NCI-H1105 (cell line): ENCODE measurements around the gene KLHDC4.
"Not testable (repeated sequence)": the region's sequence is repeated elsewhere in the genome, so short reads cannot be mapped to it uniquely, and the experiment has no call there.

Experiments used
- DNase-seq: peaks from one replicate; lab custom pipeline; 2025; lab: John Stamatoyannopoulos, UW

The KLHDC4 gene

DNA sequence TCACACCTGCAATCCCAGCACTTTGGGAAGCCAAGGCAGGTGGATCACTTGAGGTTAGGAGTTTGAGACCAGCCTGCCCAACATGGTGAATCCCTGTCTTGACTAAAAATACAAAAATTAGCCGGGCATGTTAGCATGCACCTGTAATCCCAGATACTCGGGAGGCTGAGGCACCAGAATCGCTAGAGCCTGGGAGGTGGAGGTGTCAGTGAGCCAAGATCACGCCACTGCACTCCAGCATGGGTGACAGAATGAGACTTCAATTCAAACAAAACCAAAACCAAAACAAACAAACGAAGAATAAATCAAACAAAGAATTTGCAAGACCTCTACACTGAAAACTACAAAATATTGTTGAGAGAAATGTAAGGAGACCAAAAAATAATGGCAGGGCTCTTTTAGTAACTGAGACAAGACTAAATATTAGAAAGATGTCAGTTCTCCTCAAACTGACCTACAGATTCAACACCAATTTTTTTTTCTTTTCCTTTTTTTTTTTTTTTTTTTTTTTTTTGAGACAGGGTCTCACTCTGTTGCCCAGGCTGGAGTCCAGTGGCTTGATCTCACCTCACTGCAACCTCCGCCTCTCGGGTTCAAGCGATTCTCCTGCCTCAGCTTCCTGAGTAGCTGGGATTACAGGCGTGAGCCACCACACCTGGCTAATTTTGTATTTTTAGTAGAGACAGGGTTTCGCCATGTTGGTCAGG is 23.1 kb upstream of the KLHDC4 start:
- DNase-seq, result not testable (repeated sequence)

DNA sequence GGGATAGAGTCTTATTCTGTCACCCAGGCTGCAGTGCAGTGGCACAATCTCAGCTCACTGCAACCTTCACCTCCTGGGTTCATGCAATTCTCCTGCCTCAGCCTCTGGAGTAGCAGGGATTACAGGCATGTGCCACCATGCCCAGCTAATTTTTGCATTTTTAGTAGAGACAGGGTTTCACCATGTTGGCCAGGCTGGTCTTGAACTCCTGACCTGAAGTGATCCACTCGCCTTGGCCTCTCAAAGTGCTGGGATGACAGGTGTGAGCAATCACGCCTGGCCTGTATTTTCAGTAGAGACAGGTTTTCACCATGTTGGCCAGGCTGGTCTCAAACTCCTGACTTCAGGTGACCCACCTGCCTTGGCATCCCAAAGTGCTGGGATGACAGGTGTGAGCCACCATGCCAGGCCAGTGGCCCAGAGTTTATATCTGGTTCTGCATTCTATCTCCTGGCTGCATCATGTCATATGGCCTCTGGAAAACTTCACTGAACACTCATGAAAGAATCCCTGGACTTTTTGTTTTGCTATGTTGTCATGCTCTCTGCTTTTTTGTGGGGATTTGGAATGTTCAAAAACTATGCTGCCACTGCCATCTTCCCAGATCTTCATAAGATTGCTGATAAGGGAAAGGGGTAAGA is 21.8 kb upstream of the KLHDC4 start:
- DNase-seq, result not testable (repeated sequence)

DNA sequence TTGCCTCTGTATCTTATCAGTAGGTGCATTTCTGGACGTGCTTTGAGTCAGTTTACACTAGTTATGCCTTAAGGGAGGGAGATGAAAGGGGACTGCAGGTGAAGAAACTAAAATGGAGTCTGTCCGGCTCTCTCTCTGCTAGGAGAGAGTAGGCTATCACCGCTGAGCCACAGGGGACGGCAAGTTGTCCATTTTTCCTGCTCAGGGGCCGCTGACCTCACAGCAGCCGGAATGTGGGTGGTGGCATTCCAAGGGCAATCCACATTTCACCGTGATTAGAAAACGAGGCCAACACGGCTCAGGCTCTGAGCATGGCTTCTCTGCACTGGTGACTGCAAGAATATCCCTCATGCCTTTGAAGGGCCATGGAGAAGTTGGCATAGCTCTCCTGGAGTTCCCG is 19.0 kb upstream of the KLHDC4 start:
- no peak for DNase-seq

DNA sequence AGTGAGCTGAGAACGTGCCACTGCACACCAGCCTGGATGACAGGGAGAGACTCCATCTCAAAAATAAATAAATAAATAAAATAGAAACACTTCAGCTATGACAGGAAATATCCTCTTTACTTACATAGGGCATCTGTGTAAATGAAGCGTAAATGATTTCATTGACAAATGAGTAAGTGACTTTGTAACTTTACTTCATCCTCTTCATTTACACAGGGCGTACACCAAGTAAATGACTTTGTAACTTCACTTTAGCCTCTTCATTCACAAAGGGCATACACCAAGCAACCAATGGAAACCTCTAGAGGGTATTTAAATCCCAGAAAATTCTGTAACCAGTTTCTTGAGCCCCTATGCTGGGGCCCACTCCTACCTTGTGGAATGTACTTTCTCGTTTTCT is 16.2 kb upstream of the KLHDC4 start:
- DNase-seq, result no peak

DNA sequence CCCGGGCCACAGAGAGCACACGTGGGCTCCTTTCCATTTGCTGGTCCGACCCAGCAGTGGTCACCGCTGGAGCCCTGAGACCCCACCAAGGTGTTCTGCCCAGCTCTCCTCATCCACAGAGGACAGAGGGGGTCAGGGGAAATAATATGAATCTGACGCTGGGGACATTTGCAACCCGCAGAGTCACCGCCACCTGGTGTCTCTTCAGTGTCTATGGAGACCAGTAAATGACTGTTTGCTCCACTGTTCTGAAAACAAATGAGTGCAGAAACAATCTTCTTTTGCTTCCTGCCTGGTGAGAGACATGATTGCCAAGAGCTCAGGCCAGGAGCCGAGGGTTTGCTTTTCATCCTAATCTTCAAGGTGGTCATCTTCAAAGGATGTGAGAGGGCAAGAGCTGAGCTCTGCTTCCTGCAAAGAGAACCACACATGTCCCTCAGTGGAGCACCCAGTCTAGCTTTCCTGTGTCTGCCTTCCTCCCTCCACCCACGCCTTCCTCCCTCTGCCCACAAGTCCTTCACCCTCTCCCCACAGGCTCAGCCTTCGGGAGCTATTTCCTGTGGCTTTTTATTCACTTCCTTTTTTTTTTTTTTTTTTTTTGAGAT is 14.7 kb upstream of the KLHDC4 start:
- no peak for DNase-seq

DNA sequence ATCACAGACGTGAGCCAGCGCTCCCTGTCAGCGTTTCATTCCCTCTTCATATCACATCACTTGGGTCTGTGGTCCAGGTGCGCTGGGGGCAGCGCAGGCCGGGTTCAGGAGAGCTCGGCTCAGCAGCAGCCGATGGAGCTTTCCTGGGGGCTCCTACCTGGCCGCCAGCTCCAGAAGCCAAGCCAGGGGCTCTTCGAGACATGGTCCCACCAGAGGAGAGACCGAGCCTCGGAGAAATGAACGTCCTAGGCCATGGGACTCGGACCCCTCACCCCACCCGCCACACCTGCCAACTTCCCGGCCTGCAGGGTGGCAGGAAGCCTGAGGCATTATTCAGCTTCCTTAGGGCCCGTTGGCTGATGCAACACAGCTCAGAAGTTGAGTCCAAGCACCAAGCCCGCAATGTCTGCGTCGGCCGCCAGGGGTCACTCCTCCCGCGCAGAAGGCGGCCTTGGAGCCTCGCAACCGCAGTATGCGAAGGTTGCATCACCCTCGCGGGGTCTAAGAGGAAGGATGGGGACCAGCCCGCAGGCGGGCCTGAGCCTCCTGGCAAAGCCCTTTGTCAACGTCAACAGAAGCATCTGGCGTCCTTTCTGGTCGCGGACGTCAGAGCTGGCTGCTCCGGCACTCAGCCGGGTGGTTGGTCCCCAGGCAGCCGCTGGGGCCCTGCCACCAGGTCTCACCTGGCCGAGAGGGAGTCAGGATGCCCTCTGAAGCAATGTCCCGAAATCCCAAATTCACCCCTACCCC is 13.2 kb upstream of the KLHDC4 start:
- DNase-seq, result peak; percentile 72

DNA sequence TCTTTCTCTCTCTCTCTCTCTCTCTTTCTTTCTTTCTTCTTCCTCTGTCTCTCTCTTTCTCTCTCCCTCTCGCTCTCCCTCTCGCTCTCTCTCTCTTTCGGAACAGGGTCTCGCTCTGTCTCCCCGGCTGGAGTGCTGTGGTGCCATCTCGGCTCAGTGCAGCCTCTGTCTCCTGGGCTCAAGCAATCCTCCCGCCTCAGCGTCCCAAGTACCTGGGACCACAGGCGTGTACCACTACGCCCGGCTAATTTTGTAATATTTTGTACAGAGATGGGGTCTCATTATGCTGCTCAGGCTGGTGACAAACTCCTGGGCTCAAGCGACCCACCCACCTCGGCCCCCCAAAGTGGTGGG is 12.7 kb upstream of the KLHDC4 start:
- DNase-seq, result no peak

DNA sequence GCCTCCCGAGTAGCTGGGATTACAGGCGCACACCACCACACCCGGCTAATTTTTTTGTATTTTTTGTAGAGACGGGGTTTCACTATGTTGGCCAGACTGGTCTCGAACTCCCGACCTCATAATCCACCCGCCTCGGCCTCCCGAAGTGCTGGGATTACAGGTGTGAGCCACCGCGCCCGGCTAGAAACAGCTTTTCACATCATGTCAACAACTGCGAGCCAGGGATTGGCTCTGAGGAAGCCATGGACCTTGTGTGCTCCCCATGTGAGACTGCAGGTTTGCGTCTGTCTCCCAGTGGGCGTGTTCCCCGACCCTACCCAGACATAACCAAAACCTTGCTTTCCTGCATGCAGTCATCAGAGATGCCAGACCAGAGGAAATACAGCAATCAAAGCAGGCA is 8.1 kb upstream of the KLHDC4 start:
- not testable (repeated sequence) for DNase-seq

DNA sequence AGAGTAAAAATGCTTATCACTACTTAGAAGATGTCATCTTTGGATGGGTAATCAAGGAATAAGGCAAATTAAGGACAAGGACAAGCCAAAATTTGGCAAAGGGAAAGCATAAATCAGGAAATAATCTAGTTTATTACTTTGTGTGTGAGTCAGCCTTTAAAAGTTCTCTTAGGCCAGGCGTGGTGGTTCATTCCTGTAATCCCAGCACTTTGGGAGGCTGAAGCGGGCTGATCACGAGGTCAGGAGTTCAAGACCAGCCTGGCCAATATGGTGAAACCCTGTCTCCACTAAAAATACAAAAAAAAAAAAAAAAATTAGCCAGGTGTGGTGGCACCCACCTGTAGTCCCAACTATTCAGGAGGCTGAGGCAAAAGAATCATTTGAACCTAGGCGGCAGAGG is 1.7 kb upstream of the KLHDC4 start:
- DNase-seq, result not testable (repeated sequence)

DNA sequence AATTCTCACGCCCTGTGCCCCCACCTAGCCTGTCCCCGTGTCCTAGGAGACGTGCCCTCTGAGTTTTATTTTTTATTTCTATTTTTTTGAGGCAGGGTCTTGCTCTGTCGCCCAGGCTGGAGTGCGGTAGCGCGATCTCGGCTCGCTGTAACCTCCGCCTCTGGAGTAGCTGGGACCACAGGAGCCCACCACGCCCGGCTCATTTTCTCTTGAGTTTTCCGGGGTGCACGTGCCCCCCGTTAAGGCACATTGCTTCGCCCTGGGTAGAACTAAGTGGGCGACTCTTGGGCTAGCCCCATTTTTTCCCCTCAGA is 655 bp upstream of the KLHDC4 start:
- DNase-seq, result no peak

DNA sequence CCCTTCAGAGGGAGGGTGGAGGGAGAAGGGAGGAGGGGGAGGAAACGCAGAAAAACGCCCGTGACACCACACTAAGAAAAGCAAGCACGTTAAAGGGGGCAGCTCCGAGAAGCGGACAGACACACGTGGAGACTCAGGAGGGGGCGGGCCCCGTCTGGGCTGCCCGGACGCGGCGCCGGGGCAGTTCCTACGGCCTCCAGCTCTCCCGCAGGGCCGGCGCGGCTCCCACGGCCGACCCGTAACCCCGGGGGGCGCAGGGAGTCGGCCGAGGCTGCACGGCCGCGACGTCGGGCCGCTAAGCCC is 362 bp downstream of the KLHDC4 start:
- no peak for DNase-seq

DNA sequence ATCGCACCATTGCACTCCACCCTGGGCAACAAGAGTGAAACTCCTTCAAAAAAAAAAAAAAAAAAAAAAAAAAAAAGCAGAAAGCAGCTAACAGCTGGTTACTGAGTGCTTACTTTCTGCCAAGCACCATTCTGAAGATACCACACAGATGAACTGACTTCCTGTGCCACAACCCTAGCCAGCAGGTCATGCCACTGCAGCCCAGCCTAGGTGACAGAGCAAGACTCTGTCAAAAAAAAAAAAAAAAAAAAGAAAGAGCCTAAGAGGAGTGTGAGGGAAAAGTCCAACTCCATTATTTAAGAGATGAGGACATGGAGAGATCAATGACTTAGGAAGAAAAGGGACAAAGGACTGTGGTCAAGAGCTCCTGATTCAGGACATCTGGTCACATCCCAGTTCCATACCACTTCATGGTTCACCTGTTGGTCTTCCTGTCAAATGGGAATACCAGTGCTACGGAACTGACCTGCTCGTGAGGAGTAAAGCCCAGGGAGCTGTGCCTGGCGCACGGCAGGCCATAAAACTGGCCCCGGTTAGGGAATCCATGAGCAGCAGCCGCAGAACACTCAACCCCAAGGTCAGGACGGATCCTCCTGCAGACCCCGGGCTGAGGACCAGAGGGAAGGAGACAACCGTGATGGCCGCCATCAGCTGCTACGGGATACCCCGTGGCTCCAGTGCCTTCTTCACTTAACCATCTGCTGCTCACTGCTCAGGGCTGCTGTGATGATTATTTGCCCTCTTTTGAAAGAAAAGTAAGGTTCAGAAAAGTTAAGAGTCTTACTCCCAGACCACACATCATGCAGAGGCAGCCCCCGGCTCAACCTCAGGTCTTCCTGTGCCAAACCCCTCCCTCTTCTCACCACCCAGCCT is 950 bp downstream of the KLHDC4 start:
- no peak for DNase-seq

DNA sequence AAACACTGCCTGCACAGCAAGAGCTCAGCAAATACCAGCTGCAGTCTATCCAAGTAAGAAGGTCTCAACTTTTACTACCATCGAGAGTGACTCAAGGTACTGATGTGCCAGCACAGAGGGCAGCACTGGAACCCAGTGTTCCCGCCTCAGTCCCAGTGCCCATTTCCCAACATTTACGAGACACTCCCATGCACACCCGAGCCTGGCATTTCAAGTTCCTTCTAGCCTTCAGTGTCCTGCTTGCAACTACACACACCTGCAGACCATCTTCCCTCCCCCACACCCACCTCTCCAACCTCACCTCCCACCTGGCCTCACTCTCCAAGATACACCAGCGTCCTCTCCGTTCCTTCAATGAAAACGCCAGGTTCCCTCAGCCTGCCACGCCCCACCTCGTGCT is 3.2 kb downstream of the KLHDC4 start:
- DNase-seq, result no peak

DNA sequence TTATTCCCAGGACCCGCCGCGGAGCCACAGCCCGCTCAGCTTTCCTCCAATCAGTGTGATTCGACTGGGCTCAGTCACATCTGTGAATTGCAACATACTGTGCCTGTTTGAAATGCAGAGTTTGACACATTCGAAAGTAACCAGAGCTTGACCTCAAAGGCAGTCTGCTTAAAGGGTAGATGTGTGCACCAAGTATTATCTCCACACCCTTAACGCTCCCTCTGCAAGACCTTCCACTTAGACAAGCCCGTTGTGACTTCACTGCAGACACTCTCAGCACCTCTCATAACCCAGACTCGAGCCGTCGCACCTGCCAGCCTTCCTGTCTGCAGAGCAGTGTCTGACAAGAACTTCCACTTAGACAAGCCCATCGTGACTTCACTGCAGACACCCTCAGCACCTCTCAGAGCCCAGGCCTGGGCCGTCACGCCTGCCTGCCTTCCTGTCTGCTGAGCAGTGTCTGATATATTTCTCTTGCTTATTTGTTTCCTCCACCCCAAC is 3.7 kb downstream of the KLHDC4 start:
- no peak for DNase-seq

DNA sequence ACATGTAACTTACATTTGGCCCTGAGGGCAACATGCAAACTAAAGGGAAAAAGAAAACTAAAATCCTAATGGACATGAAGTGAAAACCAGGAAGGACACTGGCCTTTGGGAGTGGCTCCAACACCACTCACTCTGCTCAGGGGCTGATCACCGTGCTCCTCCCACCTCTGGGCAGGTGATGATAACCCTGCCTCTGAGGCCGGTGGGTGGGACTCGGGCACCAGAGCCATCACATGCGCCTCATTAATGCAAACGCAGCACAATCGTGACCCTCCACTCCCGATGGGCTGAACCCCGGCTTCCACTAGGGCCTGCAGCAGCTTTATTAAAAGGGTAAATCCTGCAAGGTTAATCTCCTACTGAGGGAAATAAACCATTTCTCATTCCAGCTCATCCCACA is 4.7 kb downstream of the KLHDC4 start:
- DNase-seq, result no peak

DNA sequence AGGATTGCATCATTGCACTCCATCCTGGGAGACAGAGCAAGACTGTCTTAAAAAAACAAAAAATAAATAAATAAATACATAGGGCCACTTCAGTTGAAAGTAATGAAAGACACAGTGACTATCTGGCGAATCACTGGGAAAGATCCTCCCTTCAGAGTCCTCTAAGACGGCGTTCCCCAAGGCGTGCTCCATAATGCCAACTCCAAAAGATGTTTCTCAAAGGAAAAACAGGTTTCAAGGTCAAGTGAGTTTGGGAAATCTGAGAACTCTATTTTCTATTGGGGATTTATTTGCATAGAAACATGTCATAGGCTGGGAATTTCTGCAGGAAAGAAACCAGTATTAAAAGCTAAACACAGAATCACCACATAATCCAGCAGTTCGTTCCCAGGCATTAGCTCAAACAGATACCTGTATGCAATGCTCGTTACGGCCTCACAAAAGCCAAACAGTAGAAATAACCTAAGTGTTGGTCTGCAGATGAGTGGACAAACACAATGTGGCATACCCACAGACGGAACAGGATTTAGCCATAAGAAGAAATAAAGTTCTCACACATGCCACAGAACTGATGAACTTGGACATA is 7.9 kb downstream of the KLHDC4 start:
- DNase-seq, result no peak

DNA sequence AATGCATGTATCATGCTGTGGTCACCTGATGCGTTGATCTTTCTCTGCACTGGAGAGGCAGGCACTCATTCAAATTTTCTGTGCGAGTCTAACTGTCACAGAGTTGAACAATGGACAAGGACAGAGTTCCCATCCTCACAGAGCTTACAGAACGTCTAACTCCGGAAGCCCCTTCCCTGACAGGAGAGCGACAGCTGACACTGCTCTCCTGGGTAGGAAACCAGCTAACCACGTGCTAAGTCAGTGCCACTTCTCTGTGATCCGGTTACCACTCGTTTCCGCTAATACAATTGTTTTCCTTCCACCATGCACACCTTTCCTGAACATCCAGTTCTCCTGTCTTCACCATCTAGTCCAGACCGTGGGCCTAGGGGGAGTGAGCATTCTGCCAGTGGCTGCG is 11.3 kb downstream of the KLHDC4 start:
- DNase-seq, result no peak

DNA sequence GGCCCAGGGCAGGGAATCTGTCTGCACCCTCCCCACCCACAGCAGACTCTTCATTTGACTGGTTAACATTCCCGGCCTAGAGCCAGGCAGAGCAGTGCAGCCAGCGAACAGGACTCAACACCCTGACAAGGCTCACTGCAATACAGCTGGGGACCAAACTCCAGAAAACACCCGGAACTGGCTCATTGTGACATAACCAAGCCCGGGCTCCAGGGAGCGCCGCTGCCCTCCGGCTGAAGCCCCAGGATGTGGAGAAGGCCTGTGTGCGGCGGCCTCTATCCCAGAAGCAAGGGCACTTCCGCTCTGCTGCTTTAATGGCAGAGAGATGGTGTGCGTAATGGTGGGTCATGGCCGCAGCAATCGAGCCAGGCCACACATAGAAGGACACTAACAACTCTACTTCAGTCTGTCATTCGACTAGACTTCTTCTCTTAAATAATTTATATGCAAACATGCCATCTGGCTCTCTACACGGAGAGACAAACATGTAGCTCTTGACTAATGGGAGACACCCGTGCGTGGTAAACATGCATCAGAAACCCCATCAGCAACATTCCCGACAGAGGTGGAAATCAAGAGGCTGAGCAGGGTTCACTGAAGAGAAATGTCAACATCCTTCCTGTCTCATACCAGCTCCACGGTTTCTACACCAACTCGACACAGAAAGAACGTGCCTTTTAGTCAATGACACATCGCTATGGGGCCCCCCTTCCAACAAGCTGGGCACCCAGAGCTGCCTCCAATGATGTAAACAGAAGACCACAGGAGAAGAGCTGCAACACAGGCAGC is 18.0 kb downstream of the KLHDC4 start:
- no peak for DNase-seq

DNA sequence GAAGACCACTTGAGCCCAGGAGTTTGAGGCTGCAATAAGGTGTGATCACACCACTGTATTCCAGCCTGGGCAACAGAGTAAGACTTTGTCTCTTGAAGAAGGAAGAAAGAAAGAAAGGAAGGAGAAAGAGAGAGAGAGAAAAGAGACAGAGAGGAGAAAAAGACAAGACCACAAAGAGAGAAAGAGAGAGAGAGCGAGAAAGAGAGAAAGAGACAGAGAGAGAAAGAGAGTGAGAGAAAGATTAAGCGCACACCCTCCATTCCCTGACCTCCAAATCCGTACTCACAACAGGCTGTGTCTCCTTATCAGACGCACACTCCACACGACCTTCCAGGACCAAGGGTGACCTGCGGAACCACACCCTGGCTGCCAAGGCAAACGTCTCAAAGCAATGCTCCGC is 19.6 kb downstream of the KLHDC4 start:
- no peak for DNase-seq

DNA sequence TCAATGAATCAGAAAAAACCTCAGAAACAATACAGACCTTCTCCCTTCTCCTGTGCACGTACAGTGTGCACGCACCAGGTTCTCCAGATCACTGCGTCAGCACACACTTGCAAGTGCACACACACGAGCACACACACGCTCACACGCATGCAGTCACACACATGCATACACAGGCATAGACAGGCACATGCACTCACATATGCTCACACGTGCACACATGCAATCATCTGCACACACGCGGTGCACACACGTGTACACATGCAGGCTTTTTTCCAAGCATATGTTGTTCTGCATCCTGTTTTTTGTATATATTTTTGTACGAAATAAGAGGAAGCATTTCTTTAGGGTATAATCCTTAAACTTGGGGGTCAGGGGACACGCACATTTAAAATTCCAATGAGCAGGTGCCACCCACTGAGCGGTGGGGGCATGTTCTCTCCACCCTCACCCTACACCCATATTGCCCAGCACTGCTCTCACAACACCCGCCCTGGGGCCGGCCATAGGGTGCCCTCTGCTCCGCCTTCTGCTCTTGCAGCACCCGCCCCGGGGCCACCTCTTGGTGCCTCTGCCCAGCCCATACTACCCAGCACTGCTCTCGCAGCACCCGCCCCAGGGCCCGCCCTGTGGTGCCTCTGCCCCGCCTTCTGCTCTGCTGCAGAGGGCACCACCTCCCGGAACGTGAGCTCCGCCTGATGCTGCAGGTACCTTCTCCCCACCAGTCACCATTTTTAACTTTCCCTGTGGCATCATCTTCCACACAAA is 20.9 kb downstream of the KLHDC4 start:
- DNase-seq, result no peak
